CD8-positive, alpha-beta memory T cell (primary cell): ENCODE data around the gene TMEM242. TPM values are rescaled to one million over a fixed set of nuclear protein-coding genes. Genes with fewer than 3 reads are reported as not detected.

Experiments
- CTCF ChIA-PET: fragments of 350-600 bp; sonication (Branson Sonifier 250); formaldehyde crosslinking; loops from one replicate; lab custom pipeline; 2021; ENCODE audit warnings: antibody characterized with exemption; lab: Charles Lee
- POLR2A ChIA-PET: fragments of 350-600 bp; sonication (Branson Sonifier 250); formaldehyde crosslinking; loops from one replicate; lab custom pipeline; 2021; ENCODE audit warnings: antibody characterized with exemption; lab: Charles Lee
- DNase-seq, 5 donors: peaks; one replicate each; pipeline versions ENCODE4 v3.0.0 to v3.0.0-alpha.2; 2020 to 2022; ENCODE audit warnings: mixed read lengths in 1 of 5
- H3K27ac ChIP-seq: one replicate; pipeline ENCODE4 v1.7.0; 2013; ENCODE audit warnings: low read depth, mild to moderate bottlenecking, low read length, moderate library complexity
- H3K27me3 ChIP-seq: 2 replicates; pipeline ENCODE4 v1.7.0; 2013; ENCODE audit warnings: low read length, mild to moderate bottlenecking; ENCODE audit not compliant: insufficient read depth, poor library complexity, severe bottlenecking
- H3K36me3 ChIP-seq: 2 replicates; pipeline ENCODE4 v1.7.0; 2013; ENCODE audit warnings: mild to moderate bottlenecking, low read length, moderate library complexity; ENCODE audit not compliant: insufficient read depth
- H3K4me1 ChIP-seq: 2 replicates; pipeline ENCODE4 v1.7.0; 2013; ENCODE audit warnings: mild to moderate bottlenecking, low read length, moderate library complexity; ENCODE audit not compliant: insufficient read depth
- H3K4me3 ChIP-seq: 2 replicates; pipeline ENCODE4 v1.7.0; 2013; ENCODE audit warnings: mild to moderate bottlenecking, low read length
- H3K9me3 ChIP-seq: 2 replicates; pipeline ENCODE4 v1.7.0; 2013; ENCODE audit warnings: mild to moderate bottlenecking, low read length
- H3K27ac Mint-ChIP-seq, 8 donors: one replicate each; pipeline ENCODE4 v1.8.0; 2020 to 2021; ENCODE audit warnings: mixed read lengths in 8 of 8, mild to moderate bottlenecking in 6 of 8, inconsistent platforms in 3 of 8, moderate library complexity in 3 of 8
- H3K27me3 Mint-ChIP-seq, 2 donors: one replicate each; pipeline ENCODE4 v1.8.0; 2020 to 2021; ENCODE audit warnings: mixed read lengths in 2 of 2, mild to moderate bottlenecking in 1 of 2, moderate library complexity in 1 of 2
- H3K36me3 Mint-ChIP-seq, 3 donors: one replicate each; pipeline ENCODE4 v1.8.0; 2020 to 2021; ENCODE audit warnings: mixed read lengths in 3 of 3, inconsistent platforms in 1 of 3, mild to moderate bottlenecking in 1 of 3
- H3K4me1 Mint-ChIP-seq, 3 donors: one replicate each; pipeline ENCODE4 v1.8.0; 2020 to 2021; ENCODE audit warnings: mixed read lengths in 3 of 3, inconsistent platforms in 1 of 3, mild to moderate bottlenecking in 1 of 3
- H3K4me3 Mint-ChIP-seq, 7 donors: one replicate each; pipeline ENCODE4 v1.8.0; 2020 to 2021; ENCODE audit warnings: mixed read lengths in 7 of 7, mild to moderate bottlenecking in 6 of 7, moderate library complexity in 4 of 7, inconsistent platforms in 2 of 7
- H3K9me3 Mint-ChIP-seq, 5 donors: one replicate each; pipeline ENCODE4 v1.8.0; 2020 to 2022; ENCODE audit warnings: mixed read lengths in 5 of 5, mild to moderate bottlenecking in 3 of 5, moderate library complexity in 2 of 5, inconsistent platforms in 1 of 5
- polyA plus RNA-seq: library from polyadenylated mRNA; unstranded; fragments of 300-500 nt; fragmentation: Illumina TruSeq; gene quantifications from one replicate; pipeline ENCODE4 v1.2.3, GENCODE V29; 2021
- total RNA-seq, 2 experiments: library from RNA; stranded (reverse); gene quantifications; one replicate each; pipeline ENCODE4 v1.2.3, GENCODE V29; 2021

The TMEM242 gene
- total and polyA plus RNA-seq, 3 experiments from 2014 or later, result 11.0 to 12.1 (median 11.9) TPM

DNA sequence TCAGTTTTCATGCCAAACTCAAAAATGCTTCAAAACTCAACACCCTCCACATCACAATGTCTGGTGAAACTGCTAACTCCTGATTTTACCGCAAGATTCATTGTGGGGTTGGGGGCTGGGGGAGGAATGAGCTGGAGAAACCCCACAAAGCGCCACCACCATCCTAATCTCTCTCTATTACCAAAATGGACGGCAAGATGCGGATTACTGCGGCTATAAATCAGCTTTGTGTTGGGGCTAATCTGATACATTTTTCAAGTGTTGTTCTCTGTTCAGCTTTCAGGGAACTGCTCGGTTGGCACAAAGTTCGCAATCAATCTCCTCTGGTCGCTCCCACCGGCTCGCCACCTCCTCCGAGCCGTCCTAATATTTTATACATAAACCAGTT is 83.7 kb downstream of the TMEM242 start:
- DNase-seq, result no peak
- Histone ChIP-seq H3K27ac (no peak overlapping the region), H3K4me3 (no peak overlapping the region), H3K4me1 (peaks cover 11% of the 10 kb centered on the region), H3K27me3 (no peaks in the 10 kb centered on the region), H3K36me3 (no peaks in the 10 kb centered on the region), H3K9me3 (no peaks in the 10 kb centered on the region)
- POLR2A ChIA-PET, result interaction anchor here (1.2 kb wide), 1 partner anchor 35 kb away, joined by 3 read pairs; no protein-coding TSS in a partner anchor
- Mint-ChIP-seq H3K36me3 (peaks cover 2 to 3% (median 3%) of the 10 kb centered on the region in 3 donors), H3K4me3 (no peak overlapping the region), H3K27ac (no peak overlapping the region), H3K27me3 (peaks cover 17 to 19% of the 10 kb centered on the region in 2 donors), H3K9me3 (peaks cover 0 to 5% (median 3%) of the 10 kb centered on the region in 5 donors), H3K4me1 (peaks cover 17 to 29% (median 24%) of the 10 kb centered on the region in 3 donors)
- CTCF ChIA-PET, result interaction anchor here (0.8 kb wide), 1 partner anchor 24 kb away, joined by 3 read pairs; no protein-coding TSS in a partner anchor

Other genes starting within 250 kb of the TMEM242 start
- 1 to 10 TPM; 6.3 to 8.1 TPM for gene ZDHHC14, start 57.7 kb upstream of the TMEM242 start, total RNA-seq
- gene ZDHHC14, start 57.7 kb upstream of the TMEM242 start, polyA plus RNA-seq, result 4.2 TPM